HUES64 (cell line): Measurements from ENCODE around the gene FLII.
A peak's percentile ranks its signal among the peaks of the same experiment; 100 is the strongest.

Source experiments
- H3K27ac ChIP-seq: 2 replicates; pipeline ENCODE4 v1.7.0; 2013; ENCODE audit warnings: low read depth, low read length, inconsistent platforms
- H3K27me3 ChIP-seq: 2 replicates; pipeline ENCODE4 v1.6.1; 2013; ENCODE audit warnings: mild to moderate bottlenecking, low read length; ENCODE audit not compliant: insufficient read depth
- H3K36me3 ChIP-seq: 2 replicates; pipeline ENCODE4 v1.6.1; 2013; ENCODE audit warnings: mild to moderate bottlenecking, low read length; ENCODE audit not compliant: insufficient read depth
- H3K4me1 ChIP-seq: 2 replicates; pipeline ENCODE4 v1.6.1; 2013; ENCODE audit warnings: mild to moderate bottlenecking, low read length, moderate library complexity; ENCODE audit not compliant: insufficient read depth
- H3K4me3 ChIP-seq: 2 replicates; pipeline ENCODE4 v1.5.1; 2013; ENCODE audit warnings: mild to moderate bottlenecking, low read length, moderate library complexity
- H3K9ac ChIP-seq: 2 replicates; pipeline ENCODE4 v1.6.1; 2013; ENCODE audit warnings: mild to moderate bottlenecking, low read depth, low read length
- H3K9me3 ChIP-seq: 2 replicates; pipeline ENCODE4 v1.6.1; 2013; ENCODE audit warnings: low read depth, low read length; ENCODE audit not compliant: insufficient read depth
- WGBS: fragments of 150-250, 120-280 bp; methylation state at CpG from one replicate; pipeline ENCODE4 v1.1.7; 2013; ENCODE audit warnings: missing lambda C conversion rate; 5-methylcytosine and 5-hydroxymethylcytosine counted together

The FLII gene

GRCh38 chr17:18259621-18260331 lies 1.2 kb upstream of the FLII start:
- peak overlapping the region; percentile 83 for H3K4me3 ChIP-seq
- peaks cover 38% of the 10 kb centered on the region for H3K36me3 ChIP-seq
- H3K27ac ChIP-seq = peak overlapping the region; percentile 21; the same call in 1 of the 2 replicates
- no peaks in the 10 kb centered on the region for H3K9me3 ChIP-seq
- peaks cover 20% of the 10 kb centered on the region for H3K4me1 ChIP-seq
- 74% methylated on average over 22 of the region's 22 CpGs for WGBS
- H3K27me3 ChIP-seq = no peaks in the 10 kb centered on the region
- no peak overlapping the region for H3K9ac ChIP-seq

GRCh38 chr17:18257982-18258355 lies 569 bp downstream of the FLII start:
- under 1% methylated on average over 16 of the region's 16 CpGs for WGBS
- H3K9ac ChIP-seq = peak overlapping the region; percentile 84
- peak overlapping the region; percentile 98 for H3K4me3 ChIP-seq
- H3K27ac ChIP-seq = peak overlapping the region; percentile 79
- H3K4me1 ChIP-seq = peaks cover 20% of the 10 kb centered on the region
- no peaks in the 10 kb centered on the region for H3K9me3 ChIP-seq
- peaks cover 41% of the 10 kb centered on the region for H3K36me3 ChIP-seq
- no peaks in the 10 kb centered on the region for H3K27me3 ChIP-seq

DNA sequence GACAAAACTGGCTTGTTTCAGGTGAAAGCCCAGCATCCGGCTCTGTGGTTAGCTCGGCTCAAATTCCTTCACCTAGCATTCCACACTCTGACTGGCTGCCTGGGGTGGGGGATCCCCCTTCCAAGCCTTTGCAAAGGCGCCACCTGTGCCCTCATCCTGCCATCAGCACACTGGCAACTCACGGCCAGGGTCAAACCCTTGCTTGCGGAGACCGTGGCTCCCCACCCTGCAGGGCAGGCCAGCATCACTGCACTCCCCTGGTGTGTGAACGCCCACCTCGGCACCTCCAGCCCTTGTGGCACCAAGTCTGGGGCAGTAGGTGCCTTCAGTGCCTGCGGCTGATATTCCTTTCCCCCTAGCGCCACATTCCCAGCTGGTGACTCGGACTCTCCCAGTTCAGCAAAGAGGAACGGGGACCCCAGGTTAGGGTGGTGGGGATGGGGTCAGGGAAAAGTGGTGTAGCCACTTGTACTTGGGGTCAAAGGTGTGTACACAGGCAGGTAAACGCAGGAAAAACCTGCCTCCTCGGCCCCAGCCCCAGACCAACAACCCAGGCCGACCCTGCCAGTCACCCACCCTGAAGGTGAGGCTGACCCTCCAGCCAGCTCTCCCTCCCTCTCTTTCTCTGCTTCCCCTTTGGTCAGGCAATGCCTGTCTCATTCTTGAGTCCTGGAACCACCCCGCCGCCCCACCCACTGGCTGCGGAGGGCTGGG lies 1.1 kb downstream of the FLII start:
- H3K4me3 ChIP-seq = peak overlapping the region; percentile 98
- 28% methylated on average over 18 of the region's 18 CpGs for WGBS
- H3K4me1 ChIP-seq = peaks cover 20% of the 10 kb centered on the region
- H3K9me3 ChIP-seq = no peaks in the 10 kb centered on the region
- peaks cover 44% of the 10 kb centered on the region for H3K36me3 ChIP-seq
- H3K27ac ChIP-seq = peak overlapping the region; percentile 79
- H3K27me3 ChIP-seq = no peaks in the 10 kb centered on the region
- H3K9ac ChIP-seq = peak overlapping the region; percentile 84

DNA sequence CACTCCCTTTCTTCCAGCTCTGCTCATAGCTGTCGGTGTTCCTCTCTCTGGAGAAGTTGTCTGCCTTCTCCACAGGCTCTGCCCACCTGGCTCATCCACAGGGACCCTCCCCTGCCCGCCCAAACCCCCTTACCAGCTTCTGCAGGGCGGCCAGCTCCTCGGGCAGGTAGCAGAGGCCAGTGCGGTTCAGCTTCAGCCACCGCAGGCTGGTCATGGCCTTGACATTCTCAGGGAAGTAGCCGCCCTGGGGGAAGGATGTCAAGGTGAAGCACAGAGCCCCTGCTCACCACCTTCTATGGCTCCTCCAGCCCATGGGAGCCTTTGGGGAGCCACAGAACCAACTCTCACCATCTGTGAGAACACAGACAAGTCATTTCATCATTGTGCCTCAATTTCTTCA lies 1.8 kb downstream of the FLII start:
- 95% methylated on average over 7 of the region's 7 CpGs for WGBS
- H3K4me3 ChIP-seq = peak overlapping the region; percentile 98
- peaks cover 19% of the 10 kb centered on the region for H3K4me1 ChIP-seq
- H3K36me3 ChIP-seq = peaks cover 50% of the 10 kb centered on the region
- peak overlapping the region; percentile 54; the same call in 1 of the 2 replicates for H3K27ac ChIP-seq
- H3K9me3 ChIP-seq = no peaks in the 10 kb centered on the region
- no peaks in the 10 kb centered on the region for H3K27me3 ChIP-seq
- peak overlapping the region; percentile 61 for H3K9ac ChIP-seq

DNA sequence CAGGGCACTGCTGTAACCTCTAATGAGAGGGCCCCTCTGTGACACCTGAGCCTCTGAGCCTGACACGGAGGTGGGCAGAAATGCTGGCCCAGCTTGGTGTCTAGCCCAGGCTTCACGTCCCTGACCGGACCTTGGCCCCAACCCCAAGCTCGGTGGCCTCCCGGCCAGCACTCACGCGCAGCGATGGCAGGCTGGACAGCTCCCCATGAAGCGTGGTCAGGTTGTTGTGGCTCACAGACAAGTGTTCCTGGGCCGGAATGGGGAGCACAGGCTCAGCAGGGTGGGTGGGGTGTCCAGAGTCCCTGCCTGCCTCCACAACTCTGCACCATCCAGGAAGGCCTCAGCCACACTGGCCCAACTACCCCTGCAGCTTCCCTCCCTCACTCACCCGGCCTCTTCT lies 2.2 kb downstream of the FLII start:
- Histone ChIP-seq H3K9ac (no peak overlapping the region), H3K9me3 (no peaks in the 10 kb centered on the region), H3K4me1 (peaks cover 14% of the 10 kb centered on the region), H3K27ac (no peak overlapping the region), H3K4me3 (no peak overlapping the region), H3K27me3 (no peaks in the 10 kb centered on the region), H3K36me3 (peaks cover 54% of the 10 kb centered on the region)
- 94% methylated on average over 11 of the region's 11 CpGs for WGBS

DNA sequence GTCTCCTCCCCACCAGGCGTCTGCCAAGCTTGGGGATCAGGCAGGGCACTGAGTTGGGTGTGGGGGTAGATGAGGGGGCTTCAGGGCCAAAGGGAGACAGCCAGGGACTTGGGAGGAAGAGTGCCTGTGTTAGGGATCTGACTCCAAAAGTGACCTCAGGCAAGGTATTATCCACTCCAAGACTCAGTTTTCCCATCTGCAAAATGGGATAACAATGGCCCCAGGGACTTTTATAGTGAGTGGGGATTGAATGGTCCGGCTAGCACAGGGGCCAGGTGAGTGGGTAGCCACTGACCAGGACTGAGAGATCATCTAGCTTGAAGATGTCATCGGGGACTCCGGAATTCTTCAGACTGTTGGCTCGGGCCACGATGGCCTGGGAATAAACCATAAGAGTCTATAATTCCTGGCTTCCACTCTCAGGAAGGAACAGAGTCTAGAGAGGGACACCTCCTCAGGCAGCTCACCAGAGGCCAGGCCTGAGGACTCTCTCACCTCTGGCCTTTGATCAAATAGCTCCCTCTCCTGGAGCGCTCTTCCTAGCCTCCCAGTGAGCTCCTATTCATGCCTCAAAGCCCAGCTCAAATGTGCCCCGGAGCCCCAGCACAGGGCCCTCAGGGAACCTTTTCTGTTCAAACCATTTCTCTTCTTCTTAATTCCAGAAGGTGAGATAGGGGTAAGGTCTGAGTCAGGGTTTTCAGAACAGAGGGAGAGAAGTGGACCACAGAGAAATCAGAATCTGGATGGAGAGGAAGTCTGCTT lies 3.5 kb downstream of the FLII start:
- Histone ChIP-seq H3K27me3 (no peaks in the 10 kb centered on the region), H3K9me3 (no peaks in the 10 kb centered on the region), H3K27ac (no peak overlapping the region), H3K4me1 (peaks cover 12% of the 10 kb centered on the region), H3K36me3 (peaks cover 66% of the 10 kb centered on the region), H3K4me3 (no peak overlapping the region), H3K9ac (no peak overlapping the region)
- 93% methylated on average over 8 of the region's 8 CpGs for WGBS

- H3K4me3 ChIP-seq = no peak overlapping the region
- H3K27me3 ChIP-seq = no peaks in the 10 kb centered on the region
- no peak overlapping the region for H3K27ac ChIP-seq
- 96% methylated on average over 27 of the region's 27 CpGs for WGBS
- no peak overlapping the region for H3K9ac ChIP-seq
- H3K4me1 ChIP-seq = peaks cover 9% of the 10 kb centered on the region
- no peaks in the 10 kb centered on the region for H3K9me3 ChIP-seq
- H3K36me3 ChIP-seq = peaks cover 70% of the 10 kb centered on the region
Observed at GRCh38 chr17:18253947-18254821, 4.4 kb downstream of the FLII start.

DNA sequence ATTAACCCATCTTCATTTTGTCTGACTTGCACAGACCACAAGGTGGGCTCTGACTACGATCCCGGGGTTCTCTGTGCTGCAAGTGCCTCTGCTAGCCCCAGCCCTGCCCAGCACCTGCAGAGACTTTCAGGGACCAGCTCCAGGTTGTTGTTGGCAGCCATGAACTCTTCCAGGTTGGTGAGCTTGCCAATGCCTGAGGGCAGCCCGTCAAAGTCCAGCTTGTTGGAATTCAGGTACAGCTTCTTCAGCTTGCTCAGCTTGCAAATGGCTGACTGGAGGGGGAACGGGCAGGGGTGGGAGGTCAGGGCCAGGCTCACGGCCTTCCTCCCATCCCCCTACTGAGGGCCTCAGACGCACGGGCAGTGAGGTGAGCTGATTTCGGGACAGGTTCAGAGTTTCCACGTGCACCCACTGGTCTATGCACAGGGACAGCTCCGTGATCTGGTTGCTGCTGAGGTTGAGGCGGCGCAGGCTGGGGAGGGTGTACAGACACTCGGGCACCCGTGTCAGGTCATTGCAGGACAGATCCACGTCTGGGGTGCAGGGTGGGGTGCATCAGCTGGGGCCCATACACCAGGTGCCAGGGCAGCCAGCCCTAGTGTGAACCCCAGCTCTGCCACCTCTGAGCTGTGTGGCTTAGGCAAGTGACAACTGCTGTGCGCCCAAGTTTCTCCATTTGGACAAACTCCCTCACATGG lies 5.2 kb downstream of the FLII start:
- Histone ChIP-seq H3K36me3 (peaks cover 73% of the 10 kb centered on the region), H3K9ac (no peak overlapping the region), H3K4me3 (no peak overlapping the region), H3K27ac (no peak overlapping the region), H3K4me1 (peaks cover 9% of the 10 kb centered on the region), H3K27me3 (no peaks in the 10 kb centered on the region), H3K9me3 (no peaks in the 10 kb centered on the region)
- 91% methylated on average over 16 of the region's 16 CpGs for WGBS

GRCh38 chr17:18252160-18252559 lies 6.4 kb downstream of the FLII start:
- H3K27ac ChIP-seq = no peak overlapping the region
- no peak overlapping the region for H3K4me3 ChIP-seq
- peaks cover 81% of the 10 kb centered on the region for H3K36me3 ChIP-seq
- 90% methylated on average over 5 of the region's 5 CpGs for WGBS
- peaks cover 5% of the 10 kb centered on the region for H3K4me1 ChIP-seq
- no peaks in the 10 kb centered on the region for H3K27me3 ChIP-seq
- H3K9me3 ChIP-seq = no peaks in the 10 kb centered on the region
- H3K9ac ChIP-seq = no peak overlapping the region

GRCh38 chr17:18251204-18251603 lies 7.3 kb downstream of the FLII start:
- H3K9ac ChIP-seq = no peak overlapping the region
- no peaks in the 10 kb centered on the region for H3K27me3 ChIP-seq
- peaks cover 81% of the 10 kb centered on the region for H3K36me3 ChIP-seq
- H3K4me1 ChIP-seq = 0 out of 2 replicates have a peak, but pooled peaks cover 5% of the 10 kb centered on the region
- no peak overlapping the region for H3K4me3 ChIP-seq
- no peak overlapping the region for H3K27ac ChIP-seq
- H3K9me3 ChIP-seq = no peaks in the 10 kb centered on the region
- WGBS = 96% methylated on average over 15 of the region's 15 CpGs
